ENCODE measurements around the gene SLC5A2. TPM values are rescaled to one million over a fixed set of nuclear protein-coding genes. Genes with fewer than 3 reads are reported as not detected.

Gene SLC5A2
- total RNA-seq, 2 experiments from 2014 or later = not detected

DNA sequence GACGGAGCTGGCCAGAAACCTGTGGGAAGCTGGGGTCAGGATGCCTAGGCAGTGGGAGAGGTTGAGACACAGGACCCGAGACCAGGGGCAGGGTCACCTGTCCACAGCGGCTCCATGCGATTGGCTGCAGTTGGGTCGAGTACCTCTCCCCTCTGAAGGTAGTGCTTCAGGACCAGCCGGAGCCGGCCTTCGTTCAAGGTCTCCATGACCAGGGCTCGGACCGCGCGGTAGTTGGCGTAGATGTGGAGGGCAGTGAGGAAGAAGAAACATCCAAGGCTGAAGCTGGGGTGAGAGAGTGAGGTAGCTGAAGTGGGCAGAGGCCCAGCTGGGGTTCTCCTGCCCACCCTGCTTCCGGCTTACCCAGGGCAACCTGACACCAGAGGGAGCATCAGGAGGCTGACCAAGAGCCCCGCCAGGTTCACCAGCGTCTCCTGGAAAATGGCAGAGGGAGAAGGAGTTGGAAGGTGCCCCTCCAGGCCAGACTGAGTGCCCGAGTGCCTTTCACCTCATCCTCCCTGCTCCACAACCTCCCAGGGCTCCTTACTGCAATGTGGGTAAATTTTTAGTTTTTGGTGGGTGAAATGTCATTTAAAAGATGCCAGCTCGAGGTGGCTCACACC is 10.7 kb downstream of the SLC5A2 start:
- no peaks in the 10 kb centered on the region for H4K20me1 ChIP-seq (ENCODE audit: insufficient read depth, low read length)
- CTCF ChIA-PET (ENCODE audit: unreplicated experiment) = no interaction called here
- no peak overlapping the region for H2AFZ ChIP-seq (ENCODE audit: low read length)
- H3K4me1 ChIP-seq (ENCODE audit: insufficient read depth, low read length, poor library complexity, severe bottlenecking) = no peaks in the 10 kb centered on the region
- no peaks in the 10 kb centered on the region for H3K36me3 ChIP-seq (ENCODE audit: insufficient read depth, low read length)
- POLR2A ChIA-PET = interaction anchor here (1.1 kb wide), 1 partner anchor 13 kb away, joined by 3 read pairs; no protein-coding TSS in a partner anchor
- no peaks in the 10 kb centered on the region for H3K9me2 ChIP-seq (ENCODE audit: insufficient read depth, low read length)
- H3K79me2 ChIP-seq (ENCODE audit: insufficient read depth, low read depth, low read length) = no peaks in the 10 kb centered on the region
- intact Hi-C loops (cut with micrococcal nuclease; ENCODE audit: unreplicated experiment) = no loop called here
- no peaks in the 10 kb centered on the region for H3K9me3 ChIP-seq (ENCODE audit: low read length)
- TF ChIP-seq CTCF (conservative IDR thresholded peaks at IDR 0.05; ENCODE audit: low read length) (no peak), EZH2phosphoT487 (IDR thresholded peaks at IDR 0.05; ENCODE audit: borderline replicate concordance, low read depth, low read length) (no peak)
- H3K4me2 ChIP-seq (ENCODE audit: low read length) = no peak overlapping the region
- no peak overlapping the region for H3K27ac ChIP-seq (ENCODE audit: low read depth, low read length, poor library complexity, severe bottlenecking)
- no peak for DNase-seq (ENCODE audit: low spot score)
- no TSS peak for BruUV-seq (replicated peaks)
- no peak overlapping the region for H3K4me3 ChIP-seq (ENCODE audit: low read depth, low read length, poor library complexity, severe bottlenecking)

GRCh38 chr16:31496670-31497069 is 13.7 kb downstream of the SLC5A2 start:
- POLR2A ChIA-PET = no interaction called here
- H4K20me1 ChIP-seq (ENCODE audit: insufficient read depth, low read length) = no peaks in the 10 kb centered on the region
- no peaks in the 10 kb centered on the region for H3K9me2 ChIP-seq (ENCODE audit: insufficient read depth, low read length)
- H3K9me3 ChIP-seq (ENCODE audit: low read length) = no peaks in the 10 kb centered on the region
- no peak overlapping the region for H2AFZ ChIP-seq (ENCODE audit: low read length)
- CTCF ChIA-PET (ENCODE audit: unreplicated experiment) = no interaction called here
- H3K4me2 ChIP-seq (ENCODE audit: low read length) = no peak overlapping the region
- no peaks in the 10 kb centered on the region for H3K36me3 ChIP-seq (ENCODE audit: insufficient read depth, low read length)
- no peaks in the 10 kb centered on the region for H3K79me2 ChIP-seq (ENCODE audit: insufficient read depth, low read depth, low read length)
- H3K27ac ChIP-seq (ENCODE audit: low read depth, low read length, poor library complexity, severe bottlenecking) = no peak overlapping the region
- intact Hi-C loops (cut with micrococcal nuclease; ENCODE audit: unreplicated experiment) = no loop called here
- H3K4me3 ChIP-seq (ENCODE audit: low read depth, low read length, poor library complexity, severe bottlenecking) = no peak overlapping the region
- H3K4me1 ChIP-seq (ENCODE audit: insufficient read depth, low read length, poor library complexity, severe bottlenecking) = no peaks in the 10 kb centered on the region
- BruUV-seq (replicated peaks) = no TSS peak
- TF ChIP-seq EZH2phosphoT487 (IDR thresholded peaks at IDR 0.05; ENCODE audit: borderline replicate concordance, low read depth, low read length) (no peak), CTCF (conservative IDR thresholded peaks at IDR 0.05; ENCODE audit: low read length) (no peak)
- no peak for DNase-seq (ENCODE audit: low spot score)

DNA sequence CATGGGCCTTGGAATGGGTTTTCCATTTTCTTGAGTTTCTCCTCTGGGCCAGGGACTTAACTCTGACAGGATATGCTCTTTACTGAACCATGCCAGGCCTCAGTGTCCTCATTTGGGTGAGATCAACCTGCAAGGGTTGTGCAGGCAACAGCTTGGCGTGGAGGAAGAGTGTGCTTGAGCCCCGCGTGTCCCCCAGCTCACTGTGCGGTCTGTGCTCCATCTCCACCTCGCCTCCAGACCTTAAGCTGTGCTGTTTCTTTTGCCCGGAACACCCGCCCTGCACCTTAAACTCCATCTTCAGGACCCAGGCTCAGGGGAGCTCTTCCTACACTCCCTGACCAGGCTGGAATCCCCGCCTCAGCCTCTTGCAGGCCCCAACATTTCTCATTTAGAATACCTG is 15.6 kb downstream of the SLC5A2 start:
- no TSS peak for BruUV-seq (replicated peaks)
- Histone ChIP-seq H3K27ac (ENCODE audit: low read depth, low read length, poor library complexity, severe bottlenecking) (no peak overlapping the region), H4K20me1 (ENCODE audit: insufficient read depth, low read length) (no peaks in the 10 kb centered on the region), H2AFZ (ENCODE audit: low read length) (no peak overlapping the region), H3K4me1 (ENCODE audit: insufficient read depth, low read length, poor library complexity, severe bottlenecking) (no peaks in the 10 kb centered on the region), H3K79me2 (ENCODE audit: insufficient read depth, low read depth, low read length) (no peaks in the 10 kb centered on the region), H3K9me2 (ENCODE audit: insufficient read depth, low read length) (no peaks in the 10 kb centered on the region), H3K36me3 (ENCODE audit: insufficient read depth, low read length) (no peaks in the 10 kb centered on the region), H3K9me3 (ENCODE audit: low read length) (no peaks in the 10 kb centered on the region), H3K4me3 (ENCODE audit: low read depth, low read length, poor library complexity, severe bottlenecking) (no peak overlapping the region), H3K4me2 (ENCODE audit: low read length) (no peak overlapping the region)
- no peak for TF ChIP-seq EZH2phosphoT487 (IDR thresholded peaks at IDR 0.05; ENCODE audit: borderline replicate concordance, low read depth, low read length)
- intact Hi-C loops (cut with micrococcal nuclease; ENCODE audit: unreplicated experiment) = no loop called here
- ChIA-PET CTCF (ENCODE audit: unreplicated experiment) (no interaction called here), POLR2A (no interaction called here)
- no peak for DNase-seq (ENCODE audit: low spot score)

Data from OCI-LY7 (cell line).